Mesodermal cell (in vitro differentiated cells): ENCODE measurements around the gene EHD1.

Experiments
- H3K27ac ChIP-seq: 2 replicates; pipeline ENCODE4 v1.7.0; 2013; ENCODE audit warnings: mild to moderate bottlenecking, low read depth, low read length, moderate library complexity; ENCODE audit not compliant: severe bottlenecking
- H3K36me3 ChIP-seq: 2 replicates; pipeline ENCODE4 v1.7.1; 2013; ENCODE audit warnings: mild to moderate bottlenecking, low read length, moderate library complexity; ENCODE audit not compliant: control insufficient read depth, insufficient read depth
- H3K4me1 ChIP-seq: one replicate; pipeline ENCODE4 v1.7.1; 2013; ENCODE audit warnings: mild to moderate bottlenecking, low read length; ENCODE audit not compliant: insufficient read depth, control insufficient read depth, poor library complexity, severe bottlenecking
- H3K4me3 ChIP-seq: 2 replicates; pipeline ENCODE4 v1.7.0; 2013; ENCODE audit warnings: low read length, control low read depth, mild to moderate bottlenecking; ENCODE audit not compliant: insufficient read depth, poor library complexity, severe bottlenecking; ENCODE audit errors: extremely low read depth
- H3K9me3 ChIP-seq: 2 replicates; pipeline ENCODE4 v1.7.1; 2013; ENCODE audit warnings: mild to moderate bottlenecking, low read length, moderate library complexity; ENCODE audit not compliant: control insufficient read depth
- WGBS, 2 experiments: methylation state at CpG; one replicate each; pipeline ENCODE4 v1.1.5; 2013; ENCODE audit warnings: missing lambda C conversion rate in 2 of 2; ENCODE audit not compliant: insufficient coverage in 2 of 2; 5-methylcytosine and 5-hydroxymethylcytosine counted together

EHD1 gene

DNA sequence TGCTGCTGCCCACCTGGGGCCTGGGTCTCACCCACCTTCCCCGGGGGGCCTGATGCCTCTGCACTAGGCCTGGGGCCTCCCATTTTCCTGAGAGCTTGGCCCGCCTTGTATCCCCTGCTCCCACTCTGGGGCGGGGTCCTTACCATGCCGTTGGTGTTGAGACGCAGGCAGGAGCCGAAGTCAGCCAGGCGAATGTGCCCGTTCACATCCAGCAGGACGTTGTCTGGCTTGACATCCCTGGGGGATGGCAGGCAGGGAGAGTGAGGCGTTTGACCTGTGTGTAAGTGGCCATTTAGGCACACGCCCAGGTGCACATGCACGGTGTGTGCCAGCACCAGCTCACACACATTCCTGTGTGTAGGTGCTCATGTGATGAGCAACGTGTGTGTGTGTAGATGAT lies 39.1 kb downstream of the EHD1 start:
- H3K4me3 ChIP-seq, result no peak overlapping the region
- no peaks in the 10 kb centered on the region for H3K9me3 ChIP-seq
- no peak overlapping the region for H3K27ac ChIP-seq
- WGBS, 2 experiments, result 93 to 94% methylated on average over 13 of the region's 13 CpGs
- H3K36me3 ChIP-seq, result no peaks in the 10 kb centered on the region
- peaks cover 18% of the 10 kb centered on the region for H3K4me1 ChIP-seq

DNA sequence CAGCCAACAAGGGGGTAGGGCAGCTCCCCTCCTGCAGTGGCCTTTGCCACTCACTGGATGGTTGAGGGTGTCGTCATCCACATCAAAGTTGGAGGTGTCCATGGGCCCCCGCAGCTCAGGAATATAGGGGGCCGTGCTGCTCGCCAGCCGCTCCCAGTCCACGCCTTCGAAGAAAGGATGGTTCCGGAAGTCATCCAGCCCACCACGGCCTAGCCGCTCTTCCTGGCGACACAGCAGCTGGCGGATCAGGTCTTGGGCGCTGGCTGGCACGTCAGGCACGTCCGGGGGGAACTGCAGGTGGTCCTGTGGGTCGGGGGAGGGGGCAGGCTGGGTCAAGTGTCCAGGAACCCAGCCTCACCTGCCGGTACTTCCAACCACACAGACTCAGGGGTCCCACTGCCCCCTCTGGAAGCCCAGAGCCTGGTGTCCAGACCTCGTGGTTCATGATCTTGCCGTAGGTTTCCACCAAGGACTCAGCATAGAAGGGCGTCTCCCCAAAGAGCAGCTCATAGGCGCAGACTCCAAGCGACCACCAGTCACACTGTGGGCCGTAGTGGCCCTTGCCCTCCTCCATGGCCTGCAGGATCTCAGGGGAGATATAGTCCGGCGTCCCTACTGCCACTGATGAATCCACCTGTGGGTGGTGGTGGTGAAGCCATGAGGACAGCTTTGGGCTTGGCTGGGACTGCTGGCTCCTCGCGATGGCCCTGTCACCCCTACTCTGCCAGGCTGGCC lies 39.7 kb downstream of the EHD1 start:
- no peak overlapping the region for H3K4me3 ChIP-seq
- H3K4me1 ChIP-seq, result peaks cover 18% of the 10 kb centered on the region
- H3K9me3 ChIP-seq, result no peaks in the 10 kb centered on the region
- no peak overlapping the region for H3K27ac ChIP-seq
- H3K36me3 ChIP-seq, result no peaks in the 10 kb centered on the region
- 94% methylated on average over 21 to 24 of the region's 28 CpGs for WGBS, 2 experiments

DNA sequence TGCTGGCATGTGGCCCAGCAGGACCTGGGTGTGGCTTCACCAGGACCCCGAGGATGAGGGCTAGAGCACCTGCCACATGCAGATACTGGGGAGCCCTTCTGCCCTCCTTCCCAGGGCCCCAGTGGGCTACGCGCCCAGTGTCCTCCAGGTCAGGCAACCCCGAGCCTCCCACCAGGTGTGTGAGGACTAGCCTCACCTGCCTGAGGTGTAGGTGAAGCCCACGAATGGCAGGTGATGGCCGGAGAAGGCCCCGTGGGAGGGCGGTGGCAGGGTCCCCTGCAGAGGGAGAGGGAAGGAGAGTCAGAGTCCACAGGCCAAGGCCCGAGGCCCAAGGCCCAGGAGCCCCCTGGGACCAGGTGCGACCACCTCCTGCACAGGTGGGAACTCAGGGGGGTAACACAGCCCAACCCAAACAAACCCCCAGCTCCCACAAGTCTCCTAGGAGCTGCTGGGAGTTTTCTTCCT lies 40.5 kb downstream of the EHD1 start:
- WGBS, 2 experiments, result 86 to 97% methylated on average over 6 to 8 of the region's 10 CpGs
- H3K4me3 ChIP-seq, result no peak overlapping the region
- H3K36me3 ChIP-seq, result no peaks in the 10 kb centered on the region
- no peaks in the 10 kb centered on the region for H3K9me3 ChIP-seq
- no peak overlapping the region for H3K27ac ChIP-seq
- peaks cover 13% of the 10 kb centered on the region for H3K4me1 ChIP-seq

DNA sequence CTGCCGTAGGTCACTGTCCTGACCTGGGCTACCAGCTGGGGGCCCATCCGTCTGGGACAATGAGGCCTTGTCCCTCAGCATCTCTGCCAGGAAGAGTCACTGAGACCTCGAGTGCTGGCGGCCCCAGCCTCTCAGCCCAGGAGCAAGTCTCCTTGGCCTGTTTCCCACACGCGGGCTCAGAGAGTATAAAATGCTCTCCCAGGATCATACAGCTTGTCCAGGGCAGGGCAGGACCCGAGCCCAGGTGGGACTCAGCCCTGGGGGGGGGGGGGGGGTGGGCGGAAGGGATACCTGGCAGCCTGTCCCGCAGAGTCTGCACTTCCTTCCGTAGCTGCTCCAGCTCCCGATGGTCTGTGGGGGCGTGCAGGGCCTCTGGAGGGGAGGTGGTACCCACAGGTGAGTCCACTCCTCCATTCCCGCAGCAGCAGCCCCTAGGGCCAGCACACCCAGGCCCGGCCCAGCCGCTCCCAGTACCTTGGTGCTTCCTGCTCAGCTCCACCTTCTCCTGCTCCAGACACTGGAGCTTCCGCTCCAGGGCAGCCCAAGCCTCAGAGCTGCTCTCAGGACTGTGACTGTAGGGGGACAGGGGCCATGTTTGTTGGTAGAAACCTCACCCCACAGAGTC lies 41.9 kb downstream of the EHD1 start:
- Histone ChIP-seq H3K36me3 (no peaks in the 10 kb centered on the region), H3K4me1 (no peaks in the 10 kb centered on the region), H3K27ac (no peak overlapping the region), H3K9me3 (no peaks in the 10 kb centered on the region), H3K4me3 (no peak overlapping the region)
- WGBS, 2 experiments, result 92% methylated on average over 10 of the region's 16 CpGs

DNA sequence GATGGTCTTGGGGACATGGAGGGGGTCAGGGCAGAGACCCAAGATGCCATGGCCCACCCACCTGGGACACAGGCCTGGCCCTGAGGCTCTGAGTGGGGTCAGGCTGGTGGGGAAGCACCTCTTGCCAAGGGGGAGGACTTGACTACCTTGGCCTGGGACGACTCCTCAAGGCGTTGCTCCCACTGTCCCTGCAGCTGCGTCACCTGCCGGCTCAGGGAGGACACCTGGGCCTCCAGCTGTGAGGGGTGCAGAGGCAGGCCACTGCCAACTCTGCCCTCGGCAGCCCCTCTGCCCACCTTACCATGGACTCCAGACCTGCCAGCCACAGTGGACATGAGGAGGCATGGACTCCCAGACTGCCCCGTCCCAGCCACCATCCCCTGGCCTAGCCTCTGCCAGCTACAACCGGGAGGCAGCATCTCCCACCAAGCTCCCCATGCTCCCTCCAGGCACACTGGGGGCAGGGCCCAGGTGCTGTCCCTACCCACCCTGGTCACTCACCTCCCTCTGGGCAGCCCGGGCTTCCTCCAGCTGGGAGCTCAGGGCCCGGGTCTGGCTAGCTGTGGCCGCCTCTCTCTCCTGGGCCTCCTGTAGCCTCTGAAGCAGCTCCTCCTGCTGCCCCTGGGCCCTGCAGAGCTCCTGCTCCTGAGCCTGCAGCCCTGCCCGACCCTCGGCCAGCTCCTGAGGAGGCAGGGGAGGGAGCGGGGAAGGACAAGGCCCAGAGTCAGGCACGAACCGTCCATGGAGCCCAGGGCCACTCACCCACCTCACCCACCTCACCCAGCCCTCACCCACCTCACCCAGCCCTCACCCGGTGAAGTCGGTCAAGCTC lies 42.6 kb downstream of the EHD1 start:
- no peak overlapping the region for H3K4me3 ChIP-seq
- no peak overlapping the region for H3K27ac ChIP-seq
- H3K36me3 ChIP-seq, result no peaks in the 10 kb centered on the region
- 90 to 94% methylated on average over 10 to 15 of the region's 17 CpGs for WGBS, 2 experiments
- H3K4me1 ChIP-seq, result no peaks in the 10 kb centered on the region
- no peaks in the 10 kb centered on the region for H3K9me3 ChIP-seq

DNA sequence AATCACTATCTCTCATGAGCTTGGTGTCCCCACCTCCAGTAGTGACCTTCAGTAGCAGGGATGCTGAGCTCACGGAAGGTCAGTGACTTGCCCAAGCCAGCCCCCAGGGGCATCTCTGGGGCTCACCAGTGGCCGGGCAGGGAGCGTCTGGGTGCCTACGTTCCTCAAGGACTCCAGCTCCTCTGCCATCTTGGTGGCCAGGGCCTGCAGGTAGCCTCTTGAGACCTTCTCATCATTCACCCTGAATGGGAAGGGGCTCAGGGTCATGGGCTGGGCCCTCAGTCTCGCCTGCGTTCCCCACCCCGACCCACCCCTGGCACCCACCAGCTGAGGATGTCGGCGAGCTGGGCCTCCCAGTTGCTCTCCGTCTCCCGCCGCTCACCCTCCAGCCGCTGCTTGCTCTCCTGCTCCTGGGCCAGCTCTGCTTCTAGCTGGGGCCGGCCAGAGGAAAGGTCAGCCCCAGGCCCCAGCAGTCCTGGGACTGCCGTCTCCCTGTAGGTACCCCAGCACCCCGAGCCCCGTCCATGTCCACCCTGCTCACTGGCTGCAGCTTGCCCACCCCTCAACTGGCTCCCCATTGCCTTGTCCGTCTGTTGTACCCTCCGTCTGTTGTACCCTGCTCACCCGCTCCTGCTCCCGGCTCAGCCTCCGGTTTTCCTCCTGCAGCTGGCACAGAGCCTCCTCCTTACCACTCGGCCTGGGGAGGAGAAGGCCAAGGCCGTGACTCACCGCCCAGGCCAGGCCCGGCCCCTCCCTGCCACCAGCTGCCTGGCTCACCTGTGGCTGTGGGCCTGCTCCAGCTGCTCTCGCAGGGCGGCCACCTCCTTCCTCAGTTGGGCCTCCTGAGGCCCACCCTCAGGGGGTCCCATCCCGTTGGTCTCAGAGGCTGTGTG lies 43.5 kb downstream of the EHD1 start:
- H3K9me3 ChIP-seq, result no peaks in the 10 kb centered on the region
- H3K4me1 ChIP-seq, result no peaks in the 10 kb centered on the region
- no peaks in the 10 kb centered on the region for H3K36me3 ChIP-seq
- no peak overlapping the region for H3K27ac ChIP-seq
- H3K4me3 ChIP-seq, result no peak overlapping the region
- WGBS, 2 experiments, result 87 to 90% methylated on average over 17 to 23 of the region's 29 CpGs

DNA sequence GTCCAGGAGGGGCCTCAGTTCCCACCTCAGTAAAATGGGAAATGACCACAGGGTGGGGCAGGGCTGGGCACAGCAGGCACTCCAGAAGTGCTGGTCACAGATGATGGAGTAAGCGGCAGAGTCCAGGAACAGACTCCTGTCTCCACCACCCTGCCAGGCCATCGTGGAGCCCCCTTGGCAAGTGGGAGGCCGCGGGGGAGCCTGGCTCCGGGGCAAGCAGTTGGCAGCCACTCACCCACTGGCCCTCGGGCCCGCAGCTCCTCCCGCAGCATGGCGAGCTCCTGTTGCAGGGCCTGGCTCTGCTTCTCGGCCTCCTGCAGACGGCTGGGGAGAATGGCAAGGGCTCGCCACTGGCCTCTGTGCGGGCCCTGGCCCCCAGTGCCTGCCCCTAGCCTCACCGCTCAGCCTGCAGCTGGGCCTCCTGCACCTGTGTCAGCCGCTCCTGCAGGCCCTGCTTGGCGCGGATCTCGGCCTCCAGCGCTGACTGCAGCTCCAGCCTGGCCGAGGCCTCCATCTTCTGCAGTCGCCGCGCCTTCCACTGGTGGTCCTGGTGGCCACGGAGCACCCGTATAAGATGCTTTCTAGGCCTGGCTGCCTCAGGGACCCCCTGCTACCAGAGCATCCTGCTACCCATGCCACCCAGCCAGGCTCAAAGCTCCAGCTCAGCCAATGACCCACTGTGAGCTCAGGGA lies 44.2 kb downstream of the EHD1 start:
- Histone ChIP-seq H3K36me3 (no peaks in the 10 kb centered on the region), H3K9me3 (no peaks in the 10 kb centered on the region), H3K4me3 (no peak overlapping the region), H3K27ac (no peak overlapping the region), H3K4me1 (no peaks in the 10 kb centered on the region)
- WGBS, 2 experiments, result 93 to 96% methylated on average over 23 to 24 of the region's 25 CpGs

DNA sequence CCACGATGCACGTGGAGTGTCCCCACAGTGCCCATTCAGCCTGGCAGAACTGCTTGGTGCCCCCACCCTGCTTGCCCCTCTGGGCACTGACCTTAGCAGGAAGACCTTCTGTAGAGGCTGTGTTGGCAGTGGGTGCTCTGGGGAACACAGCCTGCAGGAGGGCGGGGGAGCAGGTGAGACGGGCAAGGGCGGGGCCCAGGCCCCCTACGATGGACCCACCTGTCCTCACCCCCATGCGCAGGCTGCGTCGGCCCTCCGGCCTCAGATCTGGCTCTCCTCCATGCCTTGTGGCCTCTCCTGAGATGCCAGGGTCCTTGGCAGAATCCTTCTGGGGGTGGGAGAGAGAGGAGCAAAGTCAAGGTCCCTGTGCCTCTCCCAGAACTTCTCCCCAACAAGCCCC lies 44.9 kb downstream of the EHD1 start:
- no peak overlapping the region for H3K27ac ChIP-seq
- no peaks in the 10 kb centered on the region for H3K4me1 ChIP-seq
- no peaks in the 10 kb centered on the region for H3K9me3 ChIP-seq
- H3K36me3 ChIP-seq, result no peaks in the 10 kb centered on the region
- 88 to 90% methylated on average over 2 to 6 of the region's 10 CpGs for WGBS, 2 experiments
- H3K4me3 ChIP-seq, result no peak overlapping the region

DNA sequence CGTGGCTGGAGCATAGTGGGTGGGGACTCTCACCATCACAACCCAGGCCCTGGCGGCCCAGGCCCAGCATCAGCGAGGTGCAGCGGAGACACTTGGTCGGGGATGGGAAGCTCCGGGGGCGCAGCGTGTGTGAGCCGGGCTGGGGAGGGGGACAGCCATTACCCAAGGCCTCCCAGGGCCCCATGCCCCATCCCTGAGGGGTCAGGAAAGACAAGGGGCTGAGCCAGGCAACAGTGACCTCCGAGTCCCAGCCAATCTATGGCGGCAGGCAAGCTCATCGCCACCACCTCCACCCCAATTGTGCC lies 45.3 kb downstream of the EHD1 start:
- WGBS, 2 experiments, result 94 to 98% methylated on average over 8 to 11 of the region's 12 CpGs

More for the DNA sequence above, 45.3 kb downstream of the EHD1 start:
- Histone ChIP-seq H3K4me1 (no peaks in the 10 kb centered on the region), H3K27ac (no peak overlapping the region), H3K36me3 (no peaks in the 10 kb centered on the region), H3K4me3 (no peak overlapping the region), H3K9me3 (no peaks in the 10 kb centered on the region)
